HG02571 (cell line): ENCODE results near the gene AKNA.

ENCODE experiments used
- ATAC-seq: cut with Tn5 transposase; IDR thresholded peaks from one replicate; pipeline ENCODE4 v1.9.1; 2021; ENCODE audit warnings: mild to moderate bottlenecking, moderate library complexity; ENCODE audit not compliant: unreplicated experiment

AKNA gene

GRCh38 chr9:114387680-114388356 lies at the start of gene AKNA:
Gene AKNA, minus strand, starts transcription at chr9:114387982. Its CDS starts 6,649 bp downstream, at chr9:114381333.
- no peak for ATAC-seq

- no peak for ATAC-seq
Measured at GRCh38 chr9:114437401-114437893, 49.7 kb upstream of the AKNA start.

GRCh38 chr9:114434878-114435311 lies 47.1 kb upstream of the AKNA start:
- no peak for ATAC-seq

GRCh38 chr9:114433720-114434255 lies 46.0 kb upstream of the AKNA start:
- ATAC-seq = no peak

GRCh38 chr9:114433086-114433485 lies 45.3 kb upstream of the AKNA start:
- no peak for ATAC-seq

- ATAC-seq = no peak
Measured at GRCh38 chr9:114432323-114433067, 44.7 kb upstream of the AKNA start.

- no peak for ATAC-seq
Measured at GRCh38 chr9:114431770-114432169, 44.0 kb upstream of the AKNA start.

GRCh38 chr9:114431003-114431402 lies 43.2 kb upstream of the AKNA start:
- ATAC-seq = no peak

- no peak for ATAC-seq
Measured at GRCh38 chr9:114430457-114430856, 42.7 kb upstream of the AKNA start.

GRCh38 chr9:114429488-114429887 lies 41.7 kb upstream of the AKNA start:
- no peak for ATAC-seq

GRCh38 chr9:114428466-114428865 lies 40.7 kb upstream of the AKNA start:
- ATAC-seq = no peak

- ATAC-seq = no peak
Measured at GRCh38 chr9:114427644-114428043, 39.9 kb upstream of the AKNA start.

- no peak for ATAC-seq
Measured at GRCh38 chr9:114426046-114426948, 38.5 kb upstream of the AKNA start.

GRCh38 chr9:114425126-114425525 lies 37.3 kb upstream of the AKNA start:
- no peak for ATAC-seq

GRCh38 chr9:114424126-114424525 lies 36.3 kb upstream of the AKNA start:
- ATAC-seq = no peak

GRCh38 chr9:114423181-114423580 lies 35.4 kb upstream of the AKNA start:
- ATAC-seq = no peak

- ATAC-seq = no peak
Measured at GRCh38 chr9:114421147-114421546, 33.4 kb upstream of the AKNA start.

GRCh38 chr9:114419796-114420195 lies 32.0 kb upstream of the AKNA start:
- ATAC-seq = no peak

GRCh38 chr9:114418053-114418452 lies 30.3 kb upstream of the AKNA start:
- no peak for ATAC-seq

GRCh38 chr9:114417511-114417910 lies 29.7 kb upstream of the AKNA start:
- ATAC-seq = no peak

GRCh38 chr9:114416906-114417305 lies 29.1 kb upstream of the AKNA start:
- ATAC-seq = no peak
